IMR-90 (cell line): ENCODE results near the gene GPR157. TPM values are rescaled to one million over a fixed set of nuclear protein-coding genes. Genes with fewer than 3 reads are reported as not detected.

Experiments used
- ATAC-seq: fragments of 200-7000 bp; cut with Tn5 transposase; 2 replicates; pipeline ENCODE4 v1.9.1; 2020; ENCODE audit warnings: low read depth, mild to moderate bottlenecking, moderate library complexity
- BruUV-seq: library from RNA; stranded (reverse); fragments of 400-500 nt; replicated peaks from 2 replicates; lab custom pipeline; 2021; lab: Mats Ljungman, UMichigan
- CTCF ChIA-PET: fragments of 300-600 bp; formaldehyde crosslinking; extraction: SDS; loops from one replicate; lab custom pipeline; 2021; ENCODE audit warnings: antibody characterized with exemption; lab: Yijun Ruan, JAX
- POLR2A ChIA-PET: fragments of 300-600 bp; sonication (Branson Sonifier 250); formaldehyde crosslinking; loops from one replicate; lab custom pipeline; 2022; ENCODE audit warnings: antibody characterized with exemption; ENCODE audit not compliant: unreplicated experiment; lab: Charles Lee
- DNase-seq: peaks from one replicate; pipeline ENCODE4 v3.0.0; 2013
- H2AFZ ChIP-seq: replicated peaks from 2 replicates; pipeline ENCODE3; 2013; ENCODE audit warnings: low read length, mild to moderate bottlenecking; ENCODE audit not compliant: poor library complexity
- H2AK5ac ChIP-seq: 2 replicates; pipeline ENCODE4 v1.6.1; 2013; ENCODE audit warnings: low read depth, low read length, inconsistent platforms
- H2AK9ac ChIP-seq: replicated peaks from 2 replicates; pipeline ENCODE3; 2013; ENCODE audit warnings: mild to moderate bottlenecking, low read depth, low read length, moderate library complexity; ENCODE audit not compliant: poor library complexity
- H2BK120ac ChIP-seq: 2 replicates; pipeline ENCODE4 v1.6.1; 2013; ENCODE audit warnings: low read depth, low read length, inconsistent platforms
- H2BK15ac ChIP-seq: 3 replicates; pipeline ENCODE4 v1.6.1; 2013; ENCODE audit warnings: low read depth, low read length, inconsistent platforms
- H2BK20ac ChIP-seq: 2 replicates; pipeline ENCODE4 v1.6.1; 2013; ENCODE audit warnings: low read depth, mild to moderate bottlenecking, inconsistent platforms, low read length, moderate library complexity
- H2BK5ac ChIP-seq: 2 replicates; pipeline ENCODE4 v1.6.1; 2013; ENCODE audit warnings: mild to moderate bottlenecking, low read depth, low read length, inconsistent platforms; ENCODE audit not compliant: poor library complexity, severe bottlenecking
- H3K14ac ChIP-seq: replicated peaks from 2 replicates; pipeline ENCODE4 v1.6.1; 2013; ENCODE audit warnings: low read depth, low read length, inconsistent platforms
- H3K18ac ChIP-seq: 2 replicates; pipeline ENCODE4 v1.6.1; 2013; ENCODE audit warnings: low read depth, low read length, control low read depth
- H3K23ac ChIP-seq: 2 replicates; pipeline ENCODE4 v1.6.1; 2013; ENCODE audit warnings: low read depth, low read length, inconsistent platforms
- H3K27ac ChIP-seq: 2 replicates; pipeline ENCODE4 v1.5.1; 2013; ENCODE audit warnings: mild to moderate bottlenecking, control low read depth, low read length; ENCODE audit not compliant: insufficient read depth
- H3K27me3 ChIP-seq: 2 replicates; pipeline ENCODE4 v1.6.1; 2013; ENCODE audit warnings: low read length; ENCODE audit not compliant: control insufficient read depth, insufficient read depth
- H3K36me3 ChIP-seq: 2 replicates; pipeline ENCODE4 v1.6.1; 2013; ENCODE audit warnings: low read length, mixed read lengths; ENCODE audit not compliant: control insufficient read depth, insufficient read depth
- H3K4ac ChIP-seq: 2 replicates; pipeline ENCODE4 v1.6.1; 2013; ENCODE audit warnings: low read depth, low read length, inconsistent platforms
- H3K4me1 ChIP-seq: 2 replicates; pipeline ENCODE4 v1.6.1; 2013; ENCODE audit warnings: low read length, mixed read lengths; ENCODE audit not compliant: control insufficient read depth, insufficient read depth
- H3K4me2 ChIP-seq: 2 replicates; pipeline ENCODE4 v1.6.1; 2013; ENCODE audit warnings: low read depth, mild to moderate bottlenecking, control low read depth, low read length, moderate library complexity
- H3K4me3 ChIP-seq: 2 replicates; pipeline ENCODE4 v1.5.1; 2013; ENCODE audit warnings: low read depth, mild to moderate bottlenecking, control low read depth, low read length, moderate library complexity; ENCODE audit not compliant: insufficient read depth
- H3K56ac ChIP-seq: 2 replicates; pipeline ENCODE4 v1.6.1; 2013; ENCODE audit warnings: low read length, inconsistent platforms; ENCODE audit not compliant: insufficient read depth; ENCODE audit errors: extremely low read depth
- H3K79me1 ChIP-seq, 2 experiments: 2 replicates each; pipeline ENCODE4 v1.6.1; 2013; ENCODE audit warnings: low read length in 2 of 2, inconsistent platforms in 1 of 2, low read depth in 1 of 2
- H3K9ac ChIP-seq: 2 replicates; pipeline ENCODE4 v1.6.1; 2013; ENCODE audit warnings: low read depth, low read length, control low read depth
- H3K9me1 ChIP-seq: 2 replicates; pipeline ENCODE4 v1.6.1; 2013; ENCODE audit warnings: low read length, inconsistent platforms; ENCODE audit not compliant: insufficient read depth
- H3K9me3 ChIP-seq: 2 replicates; pipeline ENCODE4 v1.6.1; 2013; ENCODE audit warnings: low read length; ENCODE audit not compliant: control insufficient read depth, insufficient read depth
- H4K20me1 ChIP-seq: 2 replicates; pipeline ENCODE4 v1.6.1; 2013; ENCODE audit warnings: low read length, inconsistent platforms; ENCODE audit not compliant: insufficient read depth
- H4K5ac ChIP-seq: 2 replicates; pipeline ENCODE4 v1.6.1; 2013; ENCODE audit warnings: mild to moderate bottlenecking, low read depth, low read length, control low read depth
- H4K8ac ChIP-seq, 2 experiments: 2 replicates each; pipeline ENCODE4 v1.6.1; 2013; ENCODE audit warnings: low read depth in 2 of 2, low read length in 2 of 2, control low read depth in 1 of 2, inconsistent platforms in 1 of 2
- H4K91ac ChIP-seq: 2 replicates; pipeline ENCODE4 v1.6.1; 2013; ENCODE audit warnings: low read depth, low read length, inconsistent platforms; ENCODE audit not compliant: insufficient read depth
- BHLHE40 ChIP-seq: fragments of 150-350 bp; IDR thresholded peaks from 2 replicates; pipeline ENCODE4 v1.6.1; 2016; ENCODE audit warnings: mild to moderate bottlenecking, low read depth, low read length
- CEBPB ChIP-seq: IDR thresholded peaks from 2 replicates; pipeline ENCODE4 v1.6.1; 2012; ENCODE audit warnings: low read depth, low read length, improper control_type of control experiment
- CHD1 ChIP-seq: IDR thresholded peaks from 2 replicates; pipeline ENCODE4 v1.6.1; 2012; ENCODE audit warnings: low read depth, low read length, improper control_type of control experiment
- ELK1 ChIP-seq: fragments of 150-350 bp; IDR thresholded peaks from 2 replicates; pipeline ENCODE4 v1.6.1; 2016; ENCODE audit warnings: low read depth, mild to moderate bottlenecking, low read length, moderate library complexity, borderline replicate concordance
- MAFK ChIP-seq: IDR thresholded peaks from 2 replicates; pipeline ENCODE4 v1.6.1; 2012; ENCODE audit warnings: low read depth, low read length, improper control_type of control experiment
- MAZ ChIP-seq: IDR thresholded peaks from 2 replicates; pipeline ENCODE4 v1.6.1; 2012; ENCODE audit warnings: low read depth, mild to moderate bottlenecking, low read length, improper control_type of control experiment, moderate library complexity, borderline replicate concordance
- MXI1 ChIP-seq: IDR thresholded peaks from 2 replicates; pipeline ENCODE4 v1.6.1; 2012; ENCODE audit warnings: low read depth, mild to moderate bottlenecking, low read length, moderate library complexity, borderline replicate concordance
- NFE2L2 ChIP-seq: fragments of 150-350 bp; IDR thresholded peaks from 2 replicates; pipeline ENCODE4 v1.6.1; 2016; ENCODE audit warnings: low read depth, mild to moderate bottlenecking, low read length
- POLR2A ChIP-seq: IDR thresholded peaks from 2 replicates; pipeline ENCODE4 v1.6.1; 2012; ENCODE audit warnings: mild to moderate bottlenecking, low read depth, low read length
- RAD21 ChIP-seq: IDR thresholded peaks from 2 replicates; pipeline ENCODE4 v1.6.1; 2012; ENCODE audit warnings: low read length, improper control_type of control experiment
- RCOR1 ChIP-seq: IDR thresholded peaks from 2 replicates; pipeline ENCODE4 v1.6.1; 2012; ENCODE audit warnings: mild to moderate bottlenecking, low read length, improper control_type of control experiment; ENCODE audit not compliant: insufficient replicate concordance
- RFX5 ChIP-seq: IDR thresholded peaks from 2 replicates; pipeline ENCODE4 v1.8.0; 2012; ENCODE audit warnings: low read depth, mild to moderate bottlenecking, low read length, moderate library complexity
- SMC3 ChIP-seq: fragments of 150-350 bp; IDR thresholded peaks from 2 replicates; pipeline ENCODE4 v1.6.1; 2016; ENCODE audit warnings: low read depth, mild to moderate bottlenecking, antibody characterized with exemption, low read length, moderate library complexity
- WGBS, 2 experiments: methylation state at CpG; one replicate each; pipeline versions ENCODE4 v1.1.5 to v1.1.7; 2013; ENCODE audit warnings: missing lambda C conversion rate in 2 of 2; ENCODE audit not compliant: insufficient read length in 1 of 2; ENCODE audit errors: extremely low coverage in 2 of 2; 5-methylcytosine and 5-hydroxymethylcytosine counted together
- dilution Hi-C: fragments of 300-500 bp; cut with HindIII; formaldehyde crosslinking; loops from one replicate; pipeline ENCODE4 v1.14.3; 2018; ENCODE audit warnings: low sequenced_read_pairs; ENCODE audit not compliant: unreplicated experiment
- in situ Hi-C: fragments of 300-500 bp; cut with MboI; formaldehyde crosslinking; loops from 3 replicates; pipeline ENCODE4 v1.14.3; 2019; ENCODE audit warnings: low sequenced_read_pairs, inconsistent platforms, mixed read lengths
- intact Hi-C: fragments of 100-400 bp; cut with micrococcal nuclease; formaldehyde crosslinking; loops from 2 replicates; pipeline ENCODE4 v1.10.0; 2022
- polyA plus RNA-seq, 3 experiments: library from polyadenylated mRNA; depleted of rRNA; stranded (reverse); fragments of >200 nt; gene quantifications; 2 replicates each; pipeline ENCODE4 v1.2.3, GENCODE V29; 2012; ENCODE audit warnings: low replicate concordance in 1 of 3
- total RNA-seq: library from RNA; depleted of rRNA; stranded (reverse); fragments of >200 nt; gene quantifications from 2 replicates; pipeline ENCODE4 v1.2.3, GENCODE V29; 2012
- TF ChIP-seq, protein P1 (sequence below): fragments of 150-350 bp; IDR thresholded peaks from 2 replicates; pipeline ENCODE4 v1.6.1; 2017; ENCODE audit warnings: mild to moderate bottlenecking, antibody characterized with exemption, low read length, low read depth

The GPR157 gene
- total and polyA plus RNA-seq, 2 of the 4 experiments (the other 2 are of a cell fraction) = 1.8 to 2.7 TPM

GRCh38 chr1:9093091-9093490 lies 35.8 kb downstream of the GPR157 start:
- 78% methylated on average over 3 of the region's 6 CpGs; no CpG with 5 or more reads in 1 of the 2 experiments for WGBS, 2 experiments
- ChIA-PET POLR2A (no interaction called here), CTCF (no interaction called here)

More at GRCh38 chr1:9093091-9093490, 35.8 kb downstream of the GPR157 start:
- no peak overlapping the region for H2BK5ac ChIP-seq
- no peak overlapping the region for H3K9ac ChIP-seq
- H3K9me3 ChIP-seq = peaks cover 11% of the 10 kb centered on the region
- no peaks in the 10 kb centered on the region for H3K9me1 ChIP-seq
- H3K4me3 ChIP-seq = no peak overlapping the region
- no peak overlapping the region for H2BK20ac ChIP-seq
- H2BK120ac ChIP-seq = no peak overlapping the region
- H3K14ac ChIP-seq = no peak overlapping the region
- no peak overlapping the region for H2AK5ac ChIP-seq
- no peak overlapping the region for H2AK9ac ChIP-seq
- no peak overlapping the region for H3K27ac ChIP-seq
- no peak overlapping the region for H3K18ac ChIP-seq
- no peak overlapping the region for H3K4ac ChIP-seq
- no peak for DNase-seq
- H3K23ac ChIP-seq = no peak overlapping the region
- no peak overlapping the region for H2BK15ac ChIP-seq
- dilution Hi-C loops = no loop called here
- intact Hi-C loops = no loop called here
- no peak overlapping the region for H2AFZ ChIP-seq
- no peak for TF ChIP-seq MXI1
- TF ChIP-seq RAD21 = no peak
- no peak for TF ChIP-seq ELK1
- no peak for TF ChIP-seq CHD1
- no peak for TF ChIP-seq BHLHE40
- no peak for TF ChIP-seq MAFK
- no peak for TF ChIP-seq CEBPB
- TF ChIP-seq SMC3 = no peak
- no peak for TF ChIP-seq RFX5
- no peak for TF ChIP-seq RCOR1
- TF ChIP-seq, protein P1, sequence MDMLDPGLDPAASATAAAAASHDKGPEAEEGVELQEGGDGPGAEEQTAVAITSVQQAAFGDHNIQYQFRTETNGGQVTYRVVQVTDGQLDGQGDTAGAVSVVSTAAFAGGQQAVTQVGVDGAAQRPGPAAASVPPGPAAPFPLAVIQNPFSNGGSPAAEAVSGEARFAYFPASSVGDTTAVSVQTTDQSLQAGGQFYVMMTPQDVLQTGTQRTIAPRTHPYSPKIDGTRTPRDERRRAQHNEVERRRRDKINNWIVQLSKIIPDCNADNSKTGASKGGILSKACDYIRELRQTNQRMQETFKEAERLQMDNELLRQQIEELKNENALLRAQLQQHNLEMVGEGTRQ = no peak
- no peak for TF ChIP-seq MAZ
- TF ChIP-seq NFE2L2 = no peak
- no peak for TF ChIP-seq POLR2A
- no peak overlapping the region for H4K8ac ChIP-seq
- ATAC-seq = no peak
- no peak overlapping the region for H3K56ac ChIP-seq
- H4K5ac ChIP-seq = no peak overlapping the region
- in situ Hi-C loops = no loop called here
- H3K27me3 ChIP-seq = peaks cover 46% of the 10 kb centered on the region
- no peaks in the 10 kb centered on the region for H3K4me1 ChIP-seq
- no peaks in the 10 kb centered on the region for H4K20me1 ChIP-seq
- no peaks in the 10 kb centered on the region for H3K79me1 ChIP-seq
- H3K4me2 ChIP-seq = no peak overlapping the region
- H3K36me3 ChIP-seq = no peaks in the 10 kb centered on the region
- no peak overlapping the region for H4K91ac ChIP-seq
- no TSS peak for BruUV-seq
